AG09309 (cell line): ENCODE measurements around the gene ARHGEF12.

Source experiments
- DNase-seq: peaks from one replicate; pipeline ENCODE4 v3.0.0-alpha.2; 2010; ENCODE audit warnings: low read depth
- H3K4me3 ChIP-seq: 2 replicates; pipeline ENCODE4 v1.5.1; 2011; ENCODE audit warnings: mild to moderate bottlenecking, low read depth, low read length, moderate library complexity; ENCODE audit not compliant: control insufficient read depth
- TF ChIP-seq, protein P1 (sequence below): IDR thresholded peaks from 2 replicates; pipeline ENCODE4 v1.5.1; 2011; ENCODE audit warnings: mild to moderate bottlenecking, low read depth, low read length, inconsistent platforms; ENCODE audit not compliant: insufficient read depth, control insufficient read depth; ENCODE audit errors: missing control alignments

Gene ARHGEF12

GRCh38 chr11:120365512-120365911, 29.3 kb downstream of the ARHGEF12 start:
- TF ChIP-seq, protein P1, sequence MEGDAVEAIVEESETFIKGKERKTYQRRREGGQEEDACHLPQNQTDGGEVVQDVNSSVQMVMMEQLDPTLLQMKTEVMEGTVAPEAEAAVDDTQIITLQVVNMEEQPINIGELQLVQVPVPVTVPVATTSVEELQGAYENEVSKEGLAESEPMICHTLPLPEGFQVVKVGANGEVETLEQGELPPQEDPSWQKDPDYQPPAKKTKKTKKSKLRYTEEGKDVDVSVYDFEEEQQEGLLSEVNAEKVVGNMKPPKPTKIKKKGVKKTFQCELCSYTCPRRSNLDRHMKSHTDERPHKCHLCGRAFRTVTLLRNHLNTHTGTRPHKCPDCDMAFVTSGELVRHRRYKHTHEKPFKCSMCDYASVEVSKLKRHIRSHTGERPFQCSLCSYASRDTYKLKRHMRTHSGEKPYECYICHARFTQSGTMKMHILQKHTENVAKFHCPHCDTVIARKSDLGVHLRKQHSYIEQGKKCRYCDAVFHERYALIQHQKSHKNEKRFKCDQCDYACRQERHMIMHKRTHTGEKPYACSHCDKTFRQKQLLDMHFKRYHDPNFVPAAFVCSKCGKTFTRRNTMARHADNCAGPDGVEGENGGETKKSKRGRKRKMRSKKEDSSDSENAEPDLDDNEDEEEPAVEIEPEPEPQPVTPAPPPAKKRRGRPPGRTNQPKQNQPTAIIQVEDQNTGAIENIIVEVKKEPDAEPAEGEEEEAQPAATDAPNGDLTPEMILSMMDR = no peak
- DNase-seq = no peak
- no peak overlapping the region for H3K4me3 ChIP-seq

GRCh38 chr11:120372296-120372695, 36.1 kb downstream of the ARHGEF12 start:
- H3K4me3 ChIP-seq = no peak overlapping the region
- no peak for DNase-seq
- TF ChIP-seq, protein P1 = no peak

DNA sequence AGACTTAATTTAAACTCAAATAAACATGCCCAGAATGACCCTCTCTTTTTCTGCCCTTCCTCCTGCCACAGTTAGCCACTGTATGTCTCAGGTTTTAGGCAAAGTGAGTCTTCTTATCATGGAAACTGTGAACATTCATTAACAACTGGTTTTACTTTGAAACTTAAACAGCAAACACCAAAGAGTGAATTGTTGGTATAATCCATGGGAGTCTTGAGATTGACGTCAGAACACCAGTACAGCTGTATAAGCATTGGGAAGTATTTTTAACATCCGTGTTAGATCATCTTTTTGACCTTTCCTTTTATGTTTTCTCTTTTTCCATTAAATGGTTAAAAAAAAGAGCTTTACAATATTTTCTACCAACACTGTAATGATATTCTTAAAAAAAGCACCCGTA, 38.9 kb downstream of the ARHGEF12 start:
- DNase-seq = no peak
- TF ChIP-seq, protein P1 = no peak
- no peak overlapping the region for H3K4me3 ChIP-seq

GRCh38 chr11:120376547-120377182, 40.5 kb downstream of the ARHGEF12 start:
- no peak for DNase-seq
- TF ChIP-seq, protein P1 = no peak
- no peak overlapping the region for H3K4me3 ChIP-seq

DNA sequence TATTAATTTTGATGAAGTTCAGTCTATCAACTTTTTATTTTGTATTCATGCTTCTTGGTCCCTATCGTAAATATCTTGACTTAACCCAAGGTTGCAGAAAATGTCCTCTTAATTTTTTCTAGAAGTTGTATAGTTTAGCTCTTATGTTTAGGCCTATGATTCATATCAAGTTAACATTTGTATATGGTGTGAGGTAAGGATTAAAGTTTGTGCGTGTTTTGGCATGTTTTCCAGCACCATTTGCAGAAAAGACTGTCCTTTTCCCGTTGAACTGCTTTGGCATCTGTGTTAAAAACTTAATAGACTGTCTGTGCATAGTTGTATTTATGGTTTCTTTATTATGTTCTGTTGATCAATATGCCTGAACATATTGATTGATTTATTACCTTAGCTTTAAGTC, 42.3 kb downstream of the ARHGEF12 start:
- DNase-seq = no peak
- TF ChIP-seq, protein P1 = no peak
- no peak overlapping the region for H3K4me3 ChIP-seq

DNA sequence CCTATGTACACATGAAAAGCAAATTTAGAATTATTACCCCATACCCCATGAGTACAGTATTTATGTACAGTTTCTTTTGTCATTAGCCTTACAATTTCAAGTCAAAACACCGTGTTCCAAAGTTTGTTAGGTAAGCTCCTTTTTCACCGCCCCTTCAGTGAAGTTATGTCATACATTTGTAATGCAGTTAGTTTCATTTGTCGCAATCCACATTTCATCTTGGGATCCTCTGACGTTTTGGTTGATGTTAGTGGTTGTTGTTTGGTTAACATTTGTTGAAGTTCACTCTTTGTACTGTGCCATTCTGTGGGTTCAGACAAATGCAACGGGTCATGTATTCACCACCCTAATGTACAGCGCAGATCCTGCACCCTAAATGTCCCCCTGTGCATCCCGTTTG, 45.2 kb downstream of the ARHGEF12 start:
- DNase-seq = no peak
- no peak overlapping the region for H3K4me3 ChIP-seq
- TF ChIP-seq, protein P1 = no peak
